Measurements from ENCODE around the gene C2CD4C. TPM values are rescaled to one million over a fixed set of nuclear protein-coding genes. Genes with fewer than 3 reads are reported as not detected.

Gene C2CD4C
- total RNA-seq, 1 donor from 2014 or later = 7.8 TPM

- Mint-ChIP-seq H3K4me1 (peaks cover 4% of the 10 kb centered on the region), H3K36me3 (no peaks in the 10 kb centered on the region), H3K27ac (peak overlapping the region; percentile 73), H3K27me3 (ENCODE audit: low read depth) (peaks cover 28% of the 10 kb centered on the region), H3K4me3 (no peak overlapping the region), H3K9me3 (peaks cover 3% of the 10 kb centered on the region)
- DNase-seq (ENCODE audit: low spot score in 2 of 2, unreplicated experiment in 2 of 2) = no peak
- TF ChIP-seq CTCF (IDR thresholded peaks at IDR 0.05; ENCODE audit: unreplicated experiment) = no peak
These were observed 31.0 kb downstream of the C2CD4C start for GRCh38 chr19:377801-378581.

GRCh38 chr19:376111-376470 is 32.9 kb downstream of the C2CD4C start:
- H3K4me1 Mint-ChIP-seq = peaks cover 9% of the 10 kb centered on the region
- no peak overlapping the region for H3K27ac Mint-ChIP-seq
- no peak for TF ChIP-seq CTCF (IDR thresholded peaks at IDR 0.05; ENCODE audit: unreplicated experiment)
- H3K4me3 Mint-ChIP-seq = no peak overlapping the region
- no peak for DNase-seq (ENCODE audit: low spot score in 2 of 2, unreplicated experiment in 2 of 2)
- H3K36me3 Mint-ChIP-seq = no peaks in the 10 kb centered on the region
- peaks cover 39% of the 10 kb centered on the region for H3K27me3 Mint-ChIP-seq (ENCODE audit: low read depth)
- H3K9me3 Mint-ChIP-seq = peaks cover 3% of the 10 kb centered on the region

DNA sequence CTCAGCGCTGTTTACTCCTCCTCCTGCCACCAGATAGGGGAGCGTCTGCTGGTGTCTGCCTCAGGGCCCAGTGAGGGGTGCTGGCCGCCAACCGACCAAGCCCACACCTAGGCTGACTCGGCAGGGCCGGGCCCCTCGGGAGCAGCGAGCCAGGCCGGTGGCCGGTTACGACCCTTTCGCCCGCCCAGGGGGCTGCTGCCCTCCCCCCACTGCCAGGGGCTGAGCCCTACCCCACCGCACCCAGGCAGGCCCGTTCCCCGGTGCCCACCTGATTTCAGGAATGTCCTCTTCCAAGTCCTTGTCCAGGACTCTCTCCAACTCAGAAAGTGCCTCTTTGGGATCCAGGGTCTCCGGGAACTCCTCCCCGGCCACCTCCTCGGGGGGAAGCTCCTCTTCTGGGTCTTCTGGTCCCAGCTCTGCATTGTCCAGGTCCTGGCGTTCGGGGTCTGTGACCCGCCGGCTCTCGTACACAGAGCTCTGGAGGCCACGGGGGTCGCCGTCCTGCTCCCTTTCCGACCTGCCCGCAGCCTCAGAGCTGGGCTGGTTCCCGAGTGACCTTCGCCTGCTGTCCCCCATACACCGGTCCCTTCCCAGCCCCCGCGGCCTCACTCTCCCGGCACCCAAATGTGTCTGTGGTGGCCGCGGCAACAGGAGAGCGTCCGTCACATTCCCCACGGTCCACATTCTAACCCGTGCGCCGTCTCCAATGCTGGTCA is 33.4 kb downstream of the C2CD4C start:
- Mint-ChIP-seq H3K9me3 (peaks cover 1% of the 10 kb centered on the region), H3K27ac (no peak overlapping the region), H3K36me3 (no peaks in the 10 kb centered on the region), H3K4me1 (peaks cover 9% of the 10 kb centered on the region), H3K4me3 (no peak overlapping the region), H3K27me3 (ENCODE audit: low read depth) (peaks cover 39% of the 10 kb centered on the region)
- DNase-seq (ENCODE audit: low spot score in 2 of 2, unreplicated experiment in 2 of 2) = no peak
- no peak for TF ChIP-seq CTCF (IDR thresholded peaks at IDR 0.05; ENCODE audit: unreplicated experiment)

- Mint-ChIP-seq H3K27ac (no peak overlapping the region), H3K27me3 (ENCODE audit: low read depth) (peaks cover 39% of the 10 kb centered on the region), H3K36me3 (no peaks in the 10 kb centered on the region), H3K4me1 (peaks cover 9% of the 10 kb centered on the region), H3K4me3 (no peak overlapping the region), H3K9me3 (no peaks in the 10 kb centered on the region)
- no peak for DNase-seq (ENCODE audit: low spot score in 2 of 2, unreplicated experiment in 2 of 2)
- no peak for TF ChIP-seq CTCF (IDR thresholded peaks at IDR 0.05; ENCODE audit: unreplicated experiment)
These were observed 34.1 kb downstream of the C2CD4C start for GRCh38 chr19:374886-375235.

DNA sequence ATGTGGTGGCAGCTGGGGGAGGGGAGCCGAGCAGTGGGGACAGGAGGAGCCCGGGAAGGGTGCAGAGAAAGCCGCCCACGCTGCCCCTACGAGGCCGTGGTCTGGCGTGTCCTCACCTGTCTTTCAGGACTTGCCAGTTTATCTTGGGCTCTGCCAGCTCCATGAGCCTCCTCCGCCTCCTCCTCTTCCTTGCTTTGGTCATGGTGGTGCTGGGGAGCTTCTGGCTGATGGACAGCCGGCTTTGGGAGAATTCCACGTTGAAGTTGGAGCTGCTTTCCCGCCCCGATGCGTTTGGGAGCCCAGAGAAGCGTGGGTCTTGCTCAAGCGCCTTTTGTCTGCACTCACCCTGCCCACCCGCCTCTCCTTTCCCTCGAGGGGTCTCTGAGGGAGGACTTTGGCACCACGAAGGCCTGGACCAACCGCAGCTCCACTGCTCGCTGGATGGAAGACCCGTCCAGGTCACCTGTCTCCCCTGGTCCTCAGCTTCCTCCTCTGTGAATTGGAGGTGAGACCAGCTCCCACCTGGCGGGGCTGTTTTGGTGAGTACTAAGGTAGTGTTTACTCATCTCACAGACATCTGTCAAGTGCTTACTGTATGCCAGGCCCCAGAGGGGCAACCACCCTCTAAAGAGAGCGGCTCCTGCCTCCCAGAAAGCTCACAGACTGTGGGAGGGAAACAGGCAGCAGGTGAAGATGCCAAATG is 34.6 kb downstream of the C2CD4C start:
- no peak overlapping the region for H3K27ac Mint-ChIP-seq
- no peak overlapping the region for H3K4me3 Mint-ChIP-seq
- H3K36me3 Mint-ChIP-seq = no peaks in the 10 kb centered on the region
- TF ChIP-seq CTCF (IDR thresholded peaks at IDR 0.05; ENCODE audit: unreplicated experiment) = no peak
- peaks cover 9% of the 10 kb centered on the region for H3K4me1 Mint-ChIP-seq
- no peaks in the 10 kb centered on the region for H3K9me3 Mint-ChIP-seq
- peaks cover 41% of the 10 kb centered on the region for H3K27me3 Mint-ChIP-seq (ENCODE audit: low read depth)
- no peak for DNase-seq (ENCODE audit: low spot score in 2 of 2, unreplicated experiment in 2 of 2)
